Inflammatory macrophage treated with lipopolysaccharide for 4 hours (primary cell): Measurements from ENCODE around the gene C3orf85.

Source experiments
- DNase-seq: peaks from one replicate; pipeline ENCODE4 v3.0.0-alpha.2; 2020

C3orf85 gene

GRCh38 chr3:109154979-109155378, 18.5 kb downstream of the C3orf85 start:
- DNase-seq: no peak

GRCh38 chr3:109155828-109156227, 19.3 kb downstream of the C3orf85 start:
- no peak for DNase-seq

DNA sequence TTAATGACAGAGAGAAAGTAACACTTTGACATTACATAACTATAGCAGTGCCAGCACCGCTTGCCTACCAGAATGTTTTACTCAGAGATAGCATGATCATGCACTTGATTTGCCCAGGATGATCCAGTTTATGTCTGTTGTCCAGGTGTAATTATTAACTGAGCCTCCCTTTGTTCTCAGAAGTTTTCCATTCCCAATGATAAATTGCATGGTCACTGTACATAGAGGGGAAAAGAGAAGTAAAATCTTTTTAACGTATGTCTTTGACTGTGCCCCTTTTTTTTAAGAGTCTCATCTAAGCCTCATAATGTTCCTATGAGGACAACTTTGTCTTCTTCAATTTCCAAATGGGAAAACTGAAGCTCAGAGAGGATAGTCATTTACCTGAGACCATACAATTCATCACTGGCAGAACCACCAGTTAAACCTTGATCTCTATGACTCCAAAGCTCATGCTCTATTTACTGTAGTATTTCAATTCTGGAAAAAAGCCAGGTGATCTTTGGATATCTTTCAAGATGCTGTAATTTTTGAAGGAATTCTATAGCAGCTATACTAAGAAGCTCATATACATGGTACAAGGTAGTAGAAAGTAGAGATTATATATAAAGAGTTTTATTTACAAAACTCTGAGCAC, 25.1 kb downstream of the C3orf85 start:
- DNase-seq: no peak

GRCh38 chr3:109165905-109166304, 29.4 kb downstream of the C3orf85 start:
- DNase-seq: no peak

DNA sequence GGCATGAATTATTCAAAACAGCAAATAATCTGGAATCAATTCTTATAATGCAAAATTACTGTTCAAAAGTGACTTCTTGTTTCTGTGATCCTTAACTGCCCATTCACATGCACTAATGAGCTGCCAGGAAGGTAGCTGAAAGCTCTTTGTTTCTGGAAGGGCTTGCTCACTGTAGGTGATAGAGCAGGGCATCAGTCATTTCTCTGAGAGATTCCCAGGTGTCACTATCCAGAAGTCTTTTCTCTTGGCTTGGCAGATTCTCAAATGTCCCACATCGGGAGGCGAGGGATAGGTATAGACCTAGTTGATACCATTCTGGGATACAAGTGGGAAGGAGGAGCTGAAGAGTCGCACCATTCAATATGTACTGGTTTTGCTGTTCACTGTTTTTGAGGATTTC, 35.0 kb downstream of the C3orf85 start:
- no peak for DNase-seq

DNA sequence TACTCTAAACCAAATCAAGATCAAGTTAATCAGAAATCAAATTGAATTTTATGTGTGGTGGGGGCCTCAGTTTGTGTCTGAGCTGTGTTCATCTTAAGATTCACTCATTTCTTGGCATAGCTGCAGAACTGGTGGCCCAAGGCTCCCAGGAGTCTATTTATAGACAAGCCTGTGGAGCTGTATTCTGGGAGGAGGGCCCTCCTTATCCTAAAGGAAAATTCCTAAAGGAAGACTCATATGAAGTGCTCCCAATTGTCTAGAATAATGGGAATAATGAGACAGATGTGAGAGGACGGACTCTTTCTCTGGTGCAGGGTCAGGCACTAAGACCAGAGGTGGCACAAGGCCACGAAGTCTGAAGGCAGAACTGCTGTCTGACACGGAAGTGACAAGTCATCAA, 38.9 kb downstream of the C3orf85 start:
- DNase-seq: no peak

GRCh38 chr3:109176726-109177125, 40.2 kb downstream of the C3orf85 start:
- no peak for DNase-seq

DNA sequence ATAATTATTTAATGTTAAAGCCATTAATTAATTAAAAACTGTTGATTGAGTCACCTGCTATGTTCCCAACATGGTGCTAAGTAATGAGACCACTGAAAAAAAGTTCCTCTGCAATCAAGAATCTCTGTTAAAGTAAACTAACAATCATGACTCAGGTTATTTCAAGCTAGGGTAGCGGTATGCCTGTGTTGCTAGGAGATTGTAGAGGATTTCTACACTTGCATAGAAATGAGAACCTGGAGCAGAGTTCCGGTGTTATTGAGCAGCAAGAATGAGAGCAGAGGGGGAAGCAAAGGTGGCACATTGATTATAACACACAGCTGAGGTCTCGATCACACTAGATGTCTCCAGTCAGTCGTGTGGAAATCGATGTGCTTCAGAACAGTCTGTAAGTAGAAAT, 41.4 kb downstream of the C3orf85 start:
- DNase-seq: no peak

GRCh38 chr3:109178708-109179107, 42.2 kb downstream of the C3orf85 start:
- no peak for DNase-seq

- no peak for DNase-seq
These were observed 48.2 kb downstream of the C3orf85 start for GRCh38 chr3:109184726-109185125.

DNA sequence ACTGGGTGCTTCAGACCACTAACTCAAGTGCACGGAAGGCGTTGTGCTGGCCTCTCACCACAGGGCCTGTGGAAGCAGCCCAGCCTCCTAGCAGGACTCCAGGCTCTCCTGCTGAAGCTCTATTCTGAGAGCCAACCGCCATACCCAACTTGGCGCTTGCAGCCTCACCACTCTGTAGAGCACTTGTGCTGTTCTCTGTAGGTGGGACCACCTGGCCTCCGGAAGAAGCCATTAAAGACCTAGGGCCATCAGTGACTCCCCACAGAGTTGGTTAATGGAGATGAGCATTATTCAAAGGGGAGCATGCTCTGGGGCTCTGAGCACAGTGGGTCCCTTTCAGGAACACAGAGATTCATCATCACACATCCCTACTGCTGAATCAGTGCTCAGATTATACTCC, 50.9 kb downstream of the C3orf85 start:
- no peak for DNase-seq

- no peak for DNase-seq
These were observed 52.2 kb downstream of the C3orf85 start for GRCh38 chr3:109188741-109189140.

DNA sequence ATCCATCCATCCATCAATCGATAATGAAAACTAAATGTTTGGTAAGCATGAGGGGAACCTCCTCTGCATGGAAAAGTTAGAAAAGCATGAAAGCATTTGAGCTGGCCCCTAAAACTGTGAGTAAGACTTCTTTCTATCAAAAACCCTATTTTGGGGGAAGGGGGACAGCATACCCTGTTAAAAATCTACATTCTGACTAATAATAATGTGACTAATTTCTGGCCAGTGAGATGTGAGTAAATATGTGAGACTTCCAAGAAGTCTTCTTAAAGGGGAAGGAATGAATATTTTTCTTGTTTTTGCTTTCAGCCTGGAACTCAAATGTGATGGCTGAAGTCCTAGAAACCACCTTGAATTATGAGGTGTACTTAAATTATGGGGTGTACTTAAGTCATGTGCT, 54.9 kb downstream of the C3orf85 start:
- no peak for DNase-seq

DNA sequence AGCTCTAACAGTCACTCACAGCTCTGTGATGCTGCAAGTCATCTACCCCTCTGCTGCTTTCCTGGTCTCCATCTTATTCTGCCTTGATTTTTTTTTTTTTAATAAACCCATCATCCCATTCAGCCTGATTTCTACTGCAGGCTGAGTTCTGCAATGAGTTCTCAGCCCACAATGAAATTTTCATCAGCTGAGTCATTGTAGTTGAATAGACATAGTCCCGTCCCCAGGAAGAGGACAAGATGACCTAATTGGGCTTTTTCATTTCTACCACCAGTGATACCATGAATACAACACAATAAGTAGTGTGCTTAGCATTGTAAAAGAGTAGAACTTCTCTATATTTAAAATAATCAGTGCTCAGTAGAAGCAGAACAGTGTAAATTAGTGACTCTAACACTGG, 59.3 kb downstream of the C3orf85 start:
- DNase-seq: no peak
